Measurements from ENCODE around the gene ZRANB1. TPM values are rescaled to one million over a fixed set of nuclear protein-coding genes. Genes with fewer than 3 reads are reported as not detected.

Gene ZRANB1
- total RNA-seq, 2 experiments from 2014 or later, result 14.5 to 17.0 TPM

- Histone ChIP-seq H3K4me3 (ENCODE audit: low read depth, low read length, poor library complexity, severe bottlenecking) (no peak overlapping the region), H3K9me2 (ENCODE audit: insufficient read depth, low read length) (no peaks in the 10 kb centered on the region), H3K9me3 (ENCODE audit: low read length) (no peaks in the 10 kb centered on the region), H2AFZ (ENCODE audit: low read length) (no peak overlapping the region), H3K4me2 (ENCODE audit: low read length) (no peak overlapping the region), H3K36me3 (ENCODE audit: insufficient read depth, low read length) (no peaks in the 10 kb centered on the region), H4K20me1 (ENCODE audit: insufficient read depth, low read length) (no peaks in the 10 kb centered on the region), H3K4me1 (ENCODE audit: insufficient read depth, low read length, poor library complexity, severe bottlenecking) (no peaks in the 10 kb centered on the region), H3K79me2 (ENCODE audit: insufficient read depth, low read depth, low read length) (no peaks in the 10 kb centered on the region), H3K27ac (ENCODE audit: low read depth, low read length, poor library complexity, severe bottlenecking) (no peak overlapping the region)
- ChIA-PET CTCF (ENCODE audit: unreplicated experiment) (no interaction called here), POLR2A (interaction anchor here (0.6 kb wide), 1 partner anchor 44 kb away, joined by 3 read pairs; no protein-coding TSS in a partner anchor)
- TF ChIP-seq CTCF (conservative IDR thresholded peaks at IDR 0.05; ENCODE audit: low read length) (no peak), EZH2phosphoT487 (IDR thresholded peaks at IDR 0.05; ENCODE audit: borderline replicate concordance, low read depth, low read length) (no peak)
- BruUV-seq (replicated peaks), result no TSS peak
- intact Hi-C loops (cut with micrococcal nuclease; ENCODE audit: unreplicated experiment), result no loop called here
- no peak for DNase-seq (ENCODE audit: low spot score)
These were observed 56.1 kb downstream of the ZRANB1 start for GRCh38 chr10:124997771-124998623.

DNA sequence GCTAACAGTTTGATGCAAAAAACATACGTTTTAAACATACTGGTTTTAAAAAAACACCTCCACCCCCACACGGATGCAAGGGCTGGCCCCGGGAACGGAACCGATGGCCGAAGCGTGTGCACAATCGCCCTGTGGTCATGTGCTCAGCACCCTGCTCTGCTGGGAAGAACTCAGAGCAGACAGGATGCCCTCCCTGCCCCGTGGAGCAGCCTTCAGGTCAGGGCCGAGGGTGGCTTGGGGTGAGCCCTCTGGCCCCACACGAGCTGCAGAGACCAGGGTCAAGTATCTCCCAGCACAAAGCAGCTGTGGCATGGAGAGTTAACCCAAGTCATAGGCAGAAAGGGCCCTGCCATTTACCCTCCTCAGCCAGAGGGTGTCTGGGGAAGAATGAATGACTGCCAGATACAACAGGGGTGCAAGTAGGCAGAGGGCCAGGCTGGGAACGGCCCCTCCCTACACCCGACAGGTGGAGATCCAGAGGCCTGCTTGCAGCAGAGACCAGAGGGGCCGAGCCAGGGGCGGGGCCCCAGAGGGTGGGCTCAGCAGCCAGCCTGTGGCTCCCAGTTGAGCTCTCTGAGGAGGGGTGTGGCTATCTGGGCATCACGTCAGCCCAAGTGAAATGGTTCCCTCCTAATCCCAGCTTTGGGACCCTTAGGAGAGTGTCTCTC lies 56.8 kb downstream of the ZRANB1 start:
- Histone ChIP-seq H3K4me3 (ENCODE audit: low read depth, low read length, poor library complexity, severe bottlenecking) (no peak overlapping the region), H3K36me3 (ENCODE audit: insufficient read depth, low read length) (no peaks in the 10 kb centered on the region), H2AFZ (ENCODE audit: low read length) (no peak overlapping the region), H3K4me2 (ENCODE audit: low read length) (no peak overlapping the region), H3K27ac (ENCODE audit: low read depth, low read length, poor library complexity, severe bottlenecking) (no peak overlapping the region), H3K9me3 (ENCODE audit: low read length) (no peaks in the 10 kb centered on the region), H3K4me1 (ENCODE audit: insufficient read depth, low read length, poor library complexity, severe bottlenecking) (no peaks in the 10 kb centered on the region), H4K20me1 (ENCODE audit: insufficient read depth, low read length) (no peaks in the 10 kb centered on the region), H3K79me2 (ENCODE audit: insufficient read depth, low read depth, low read length) (no peaks in the 10 kb centered on the region), H3K9me2 (ENCODE audit: insufficient read depth, low read length) (no peaks in the 10 kb centered on the region)
- BruUV-seq (replicated peaks), result no TSS peak
- ChIA-PET CTCF (ENCODE audit: unreplicated experiment) (no interaction called here), POLR2A (interaction anchor here (0.6 to 1.0 kb wide), 2 partner anchors 11 to 45 kb away, joined by 3 read pairs; no protein-coding TSS in a partner anchor)
- TF ChIP-seq CTCF (conservative IDR thresholded peaks at IDR 0.05; ENCODE audit: low read length), result no peak
- no peak for TF ChIP-seq EZH2phosphoT487 (IDR thresholded peaks at IDR 0.05; ENCODE audit: borderline replicate concordance, low read depth, low read length)
- DNase-seq (ENCODE audit: low spot score), result no peak
- intact Hi-C loops (cut with micrococcal nuclease; ENCODE audit: unreplicated experiment), result no loop called here

Data from OCI-LY7 (cell line).